ENCODE data around the gene ADAM12.
"Not testable (repeated sequence)": the region's sequence is repeated elsewhere in the genome, so short reads cannot be mapped to it uniquely, and the experiment has no call there.

The ADAM12 gene

GRCh38 chr10:125982260-125982948, 405.9 kb downstream of the ADAM12 start:
- Histone ChIP-seq H3K9me3 (no peaks in the 10 kb centered on the region), H3K4me3 (ENCODE audit: low read depth, low read length) (no peak overlapping the region), H3K27me3 (no peaks in the 10 kb centered on the region), H3K4me1 (no peaks in the 10 kb centered on the region), H3K36me3 (no peaks in the 10 kb centered on the region)
- peak; percentile 63 for TF ChIP-seq CTCF (IDR thresholded peaks at IDR 0.05; ENCODE audit: low read depth, low read length)
- DNase-seq, result peak; percentile 75

- DNase-seq, result no peak
- H3K27me3 ChIP-seq, result no peaks in the 10 kb centered on the region
- TF ChIP-seq CTCF (IDR thresholded peaks at IDR 0.05; ENCODE audit: low read depth, low read length), result no peak
- no peaks in the 10 kb centered on the region for H3K36me3 ChIP-seq
- H3K9me3 ChIP-seq, result no peaks in the 10 kb centered on the region
- no peak overlapping the region for H3K4me3 ChIP-seq (ENCODE audit: low read depth, low read length)
- no peaks in the 10 kb centered on the region for H3K4me1 ChIP-seq
Observed at GRCh38 chr10:125980521-125981035, 407.7 kb downstream of the ADAM12 start.

- Histone ChIP-seq H3K27me3 (no peaks in the 10 kb centered on the region), H3K36me3 (no peaks in the 10 kb centered on the region), H3K9me3 (no peaks in the 10 kb centered on the region), H3K4me3 (ENCODE audit: low read depth, low read length) (no peak overlapping the region), H3K4me1 (no peaks in the 10 kb centered on the region)
- no peak for DNase-seq
- TF ChIP-seq CTCF (IDR thresholded peaks at IDR 0.05; ENCODE audit: low read depth, low read length), result no peak
Observed at GRCh38 chr10:125979976-125980375, 408.3 kb downstream of the ADAM12 start.

GRCh38 chr10:125976960-125977605, 411.2 kb downstream of the ADAM12 start:
- peak; percentile 42 for TF ChIP-seq CTCF (IDR thresholded peaks at IDR 0.05; ENCODE audit: low read depth, low read length)
- DNase-seq, result no peak
- no peaks in the 10 kb centered on the region for H3K36me3 ChIP-seq
- no peaks in the 10 kb centered on the region for H3K9me3 ChIP-seq
- no peaks in the 10 kb centered on the region for H3K4me1 ChIP-seq
- H3K4me3 ChIP-seq (ENCODE audit: low read depth, low read length), result no peak overlapping the region
- no peaks in the 10 kb centered on the region for H3K27me3 ChIP-seq

- DNase-seq; H3K36me3 ChIP-seq; H3K4me3 ChIP-seq (ENCODE audit: low read depth, low read length); H3K9me3 ChIP-seq; H3K27me3 ChIP-seq; H3K4me1 ChIP-seq: not testable (repeated sequence)
Observed at GRCh38 chr10:125970077-125970630, 418.1 kb downstream of the ADAM12 start.

DNA sequence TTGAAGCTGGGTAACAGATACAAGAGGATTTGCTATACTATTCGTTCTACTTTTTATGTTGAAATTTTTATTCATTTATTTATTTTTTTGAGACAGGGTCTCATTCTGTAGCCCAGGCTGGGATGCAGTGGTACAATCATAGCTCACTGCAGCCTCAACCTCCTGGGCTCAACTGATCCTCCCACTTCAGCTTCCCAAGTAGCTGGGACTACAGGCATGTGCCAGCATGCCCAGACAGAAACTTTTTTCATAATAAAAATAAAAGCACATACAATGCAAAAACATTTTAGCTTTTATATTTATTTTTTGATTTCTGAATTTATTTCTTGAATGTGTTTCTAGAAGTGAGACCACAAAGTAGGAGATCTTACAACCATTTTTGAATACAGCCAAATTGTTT, 420.7 kb downstream of the ADAM12 start:
- Histone ChIP-seq H3K9me3 (no peaks in the 10 kb centered on the region), H3K36me3 (no peaks in the 10 kb centered on the region), H3K4me1 (no peaks in the 10 kb centered on the region), H3K27me3 (no peaks in the 10 kb centered on the region), H3K4me3 (ENCODE audit: low read depth, low read length) (no peak overlapping the region)
- no peak for TF ChIP-seq CTCF (IDR thresholded peaks at IDR 0.05; ENCODE audit: low read depth, low read length)
- no peak for DNase-seq

Data from BE2C (cell line).